HG02798 (cell line): Measurements from ENCODE around the gene MZF1.
"Not testable (repeated sequence)": the region's sequence is repeated elsewhere in the genome, so short reads cannot be mapped to it uniquely, and the experiment has no call there.

ENCODE experiments used
- ATAC-seq: cut with Tn5 transposase; IDR thresholded peaks from one replicate; pipeline ENCODE4 v1.9.1; 2021; ENCODE audit warnings: mild to moderate bottlenecking; ENCODE audit not compliant: unreplicated experiment, poor library complexity

MZF1 gene

GRCh38 chr19:58572818-58573657 is at the start of gene MZF1:
MZF1 (minus strand) TSS chr19:58573335; CDS start chr19:58571389, 1,946 bp downstream.
- ATAC-seq = peak; percentile 65

GRCh38 chr19:58607213-58607612 is 34.1 kb upstream of the MZF1 start:
- not testable (repeated sequence) for ATAC-seq

DNA sequence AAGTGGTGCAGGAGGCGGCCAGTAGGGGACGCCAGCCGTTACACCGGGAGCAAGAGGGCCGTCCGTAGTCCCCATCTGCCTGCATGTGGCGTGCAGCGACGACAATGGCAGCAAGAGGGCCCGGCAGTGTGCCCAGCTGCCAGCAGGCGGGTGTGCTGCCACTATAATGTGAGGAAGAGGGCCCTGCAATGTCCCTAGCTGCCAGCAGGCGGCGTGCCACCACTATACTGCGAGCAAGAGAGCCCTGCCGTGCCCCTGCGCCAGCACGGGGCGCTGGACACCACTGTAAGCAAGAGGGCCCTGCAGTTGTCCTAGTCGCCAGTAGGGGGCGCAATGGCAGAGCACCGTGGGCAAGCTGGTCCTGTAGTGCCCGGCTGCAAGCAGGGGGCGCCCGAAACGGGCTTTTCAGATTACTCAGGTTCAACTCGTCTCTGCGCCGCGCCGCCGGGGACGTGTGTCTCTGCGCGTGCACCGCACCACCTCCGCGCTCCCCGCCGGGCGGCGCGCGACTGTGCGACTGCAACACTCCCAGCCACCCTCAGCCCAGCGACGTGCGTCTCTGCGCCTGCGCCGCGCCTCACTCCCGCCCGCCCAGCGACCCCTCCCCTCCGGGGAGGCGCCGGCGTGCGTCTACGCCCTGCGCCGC is 33.2 kb upstream of the MZF1 start:
- not testable (repeated sequence) for ATAC-seq

- no peak for ATAC-seq
Observed at GRCh38 chr19:58586133-58586765, 13.1 kb upstream of the MZF1 start.

DNA sequence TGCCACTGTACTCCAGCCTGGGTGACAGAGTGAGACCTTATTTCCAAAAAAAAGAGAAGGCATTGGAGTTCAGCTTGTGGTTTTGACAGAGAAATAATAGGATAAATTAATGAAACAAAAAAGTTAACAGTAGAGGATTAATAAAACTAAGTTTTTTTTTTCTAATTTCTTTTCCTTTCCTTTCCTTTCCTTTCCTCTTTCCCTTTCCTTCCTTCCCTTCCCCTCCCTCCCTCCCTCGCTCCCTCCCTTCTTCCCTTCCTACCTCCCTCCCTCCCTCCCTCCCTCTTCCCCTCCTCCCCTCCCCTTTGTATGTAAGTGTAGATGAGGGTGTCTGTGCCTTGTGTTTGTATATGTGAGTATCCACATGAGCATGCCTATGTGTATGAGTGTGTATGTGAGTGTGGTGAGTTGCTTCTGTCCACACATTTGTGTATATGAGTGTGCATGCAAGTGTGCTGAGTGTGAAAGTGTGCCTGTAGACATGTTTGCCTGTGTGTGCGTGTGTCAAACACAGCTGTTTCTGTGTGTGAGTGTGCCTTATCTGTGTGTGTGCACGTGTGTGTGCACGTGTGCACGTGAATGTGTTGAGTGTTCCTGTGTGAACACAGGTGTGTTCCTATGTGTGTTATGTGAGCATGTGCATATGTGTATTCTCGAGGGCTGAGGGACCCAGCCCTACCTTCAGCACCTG is 12.5 kb upstream of the MZF1 start:
- ATAC-seq = no peak

DNA sequence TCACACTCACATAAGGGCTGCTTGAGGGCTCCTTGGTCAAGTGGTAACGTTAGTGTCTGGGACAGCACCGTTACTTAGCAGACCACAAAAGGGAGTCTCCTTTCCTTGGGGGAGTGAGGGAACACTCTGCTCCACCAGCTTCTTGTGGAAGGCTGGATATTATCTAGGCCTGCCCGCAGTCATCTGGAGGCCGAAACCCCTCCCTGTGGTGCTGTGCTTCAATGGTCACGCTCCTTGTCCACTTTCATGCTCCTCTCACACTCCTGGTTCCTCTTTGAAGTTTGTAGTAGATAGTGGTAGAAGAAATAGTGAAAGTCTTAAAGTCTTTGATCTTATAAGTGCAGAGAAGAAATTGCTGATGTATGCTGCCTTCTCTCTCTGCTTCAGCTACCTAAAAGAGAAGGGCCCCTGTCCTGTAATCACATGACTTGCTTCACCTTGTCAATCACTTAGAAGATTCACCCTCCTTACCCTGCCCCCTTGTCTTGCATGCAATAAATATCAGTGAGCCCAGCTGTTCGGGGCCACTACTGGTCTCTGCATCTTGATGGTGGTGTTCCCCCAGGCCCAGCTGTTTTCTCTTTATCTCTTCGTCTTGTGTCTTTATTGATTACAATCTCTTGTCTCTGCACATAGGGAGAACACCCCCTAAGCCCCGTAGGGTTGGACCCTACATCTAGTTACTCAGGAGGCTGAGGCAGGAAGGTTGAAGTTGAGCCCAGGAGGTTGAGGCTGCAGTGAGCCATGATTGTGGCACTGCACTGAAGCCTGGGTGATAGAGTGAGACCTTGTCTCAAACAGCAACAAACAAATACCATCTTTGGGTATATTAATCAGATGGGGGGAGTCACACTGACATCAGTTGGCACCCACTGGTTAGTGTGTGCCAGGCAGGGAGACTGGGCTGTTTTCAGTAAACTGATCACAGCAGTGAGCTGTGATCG is 11.6 kb upstream of the MZF1 start:
- ATAC-seq = no peak

- ATAC-seq = no peak
Observed at GRCh38 chr19:58582985-58583384, 9.8 kb upstream of the MZF1 start.

- ATAC-seq = peak; percentile 76
Observed at GRCh38 chr19:58581227-58582141, 8.3 kb upstream of the MZF1 start.

- no peak for ATAC-seq
Observed at GRCh38 chr19:58579473-58580142, 6.5 kb upstream of the MZF1 start.

DNA sequence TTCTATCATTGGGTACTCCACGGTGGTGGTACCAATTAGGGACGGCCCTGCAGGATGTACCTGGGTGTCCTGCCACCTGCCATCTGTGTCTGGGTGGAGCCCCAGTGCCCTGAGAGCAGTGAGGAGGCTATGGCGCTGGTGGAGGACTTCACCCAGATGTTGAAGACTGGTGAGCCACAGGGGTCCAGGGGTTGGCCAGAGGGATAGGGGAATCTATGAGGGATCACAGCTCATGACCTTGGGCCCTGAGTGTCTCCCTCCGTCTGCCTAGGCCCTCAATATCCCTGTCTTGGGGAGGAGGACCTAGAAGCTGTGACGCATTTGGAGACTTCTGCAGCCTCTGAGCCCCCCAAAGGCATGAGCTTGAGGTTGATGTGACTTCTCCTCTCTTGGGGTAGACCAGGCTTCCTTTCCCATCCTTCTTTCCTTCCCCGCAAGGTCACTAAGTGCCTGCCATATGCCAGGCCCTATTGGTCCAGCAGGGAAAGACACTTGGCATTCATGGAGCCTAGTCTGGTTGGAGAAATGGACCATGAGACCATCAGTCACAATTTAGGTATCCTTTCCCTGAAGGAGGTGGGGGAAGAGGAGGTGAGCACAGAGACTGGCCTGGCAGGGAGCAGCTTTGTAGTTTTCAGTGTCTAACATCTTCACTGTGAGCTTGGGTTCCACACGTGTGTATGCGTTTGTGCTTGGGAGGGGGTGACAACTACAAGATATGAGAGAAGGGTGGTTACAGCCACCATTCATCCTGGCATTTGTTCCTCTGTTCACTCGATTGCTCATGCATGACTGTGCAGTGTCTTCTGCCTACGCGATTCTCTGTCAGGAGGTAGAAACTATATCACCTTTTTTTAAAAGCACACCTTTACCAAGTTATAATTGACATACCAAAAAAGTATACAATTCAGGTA is 5.1 kb upstream of the MZF1 start:
- ATAC-seq = no peak

GRCh38 chr19:58577581-58577980 is 4.4 kb upstream of the MZF1 start:
- ATAC-seq = not testable (repeated sequence)

DNA sequence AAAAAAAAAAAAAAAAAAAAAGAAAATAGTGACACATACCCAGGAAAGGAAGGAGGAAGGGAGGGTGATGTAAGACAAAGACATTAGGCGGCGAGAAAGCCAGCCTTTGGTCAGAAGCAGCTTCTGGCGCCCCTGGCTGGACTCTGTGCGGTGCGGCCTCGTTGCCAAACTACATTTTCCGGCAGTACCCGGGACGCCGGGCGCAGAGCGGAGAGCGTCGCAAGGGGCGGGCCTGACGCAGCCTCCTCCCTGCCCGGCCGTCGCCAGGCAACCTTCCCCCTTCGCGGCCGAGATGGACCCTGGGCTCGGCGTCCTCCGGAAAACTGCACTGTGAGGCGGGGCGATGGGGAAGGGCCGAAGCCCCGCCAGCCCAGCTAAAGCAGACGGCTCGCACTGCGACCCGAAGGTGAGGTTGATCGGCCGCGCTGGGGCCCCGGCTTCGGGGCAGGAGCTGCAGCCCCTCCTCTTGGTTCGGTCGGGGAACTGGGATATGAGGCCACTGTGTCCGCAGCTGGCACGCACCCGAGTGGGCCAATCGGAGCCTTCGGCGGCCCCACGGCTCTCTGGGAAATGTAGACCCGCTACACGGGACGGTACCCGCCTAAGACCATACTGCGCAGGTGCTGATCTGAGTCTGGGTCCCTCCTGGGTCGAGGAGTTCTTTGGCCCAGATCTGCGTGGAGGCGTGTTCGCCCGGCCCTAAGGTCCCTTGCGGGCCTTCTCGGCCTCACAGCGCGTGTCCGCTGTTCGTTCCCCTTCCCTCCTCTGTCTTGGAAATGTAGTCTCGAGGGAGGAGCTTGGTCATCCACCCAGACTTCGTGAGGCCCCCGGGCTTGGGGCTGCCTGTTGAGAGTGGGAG is 2.3 kb upstream of the MZF1 start:
- peak; percentile 42 for ATAC-seq

DNA sequence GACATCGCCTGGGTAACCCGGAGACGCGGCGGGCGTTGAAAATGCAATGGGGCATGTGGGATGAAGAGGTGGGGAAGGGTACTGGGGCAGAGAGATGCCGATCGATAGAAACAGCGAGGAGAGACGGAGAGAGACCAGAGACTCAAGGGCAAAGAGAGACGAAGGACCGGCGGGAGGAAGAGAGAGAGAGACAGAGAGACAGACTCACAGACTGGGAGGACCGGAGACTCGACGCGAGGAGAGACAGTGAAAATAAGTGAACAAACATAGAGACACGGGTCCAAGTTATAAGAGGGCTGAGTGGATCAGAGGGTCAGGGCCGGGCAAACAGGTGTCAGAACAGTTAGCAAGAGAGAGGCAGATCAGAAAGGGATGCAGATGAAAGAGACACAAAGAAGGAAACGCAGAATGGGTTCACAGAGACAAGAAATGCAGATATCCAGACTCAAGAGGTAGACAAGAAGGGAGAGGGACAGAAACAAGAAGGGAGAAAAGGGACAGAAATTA is 576 bp upstream of the MZF1 start:
- no peak for ATAC-seq

DNA sequence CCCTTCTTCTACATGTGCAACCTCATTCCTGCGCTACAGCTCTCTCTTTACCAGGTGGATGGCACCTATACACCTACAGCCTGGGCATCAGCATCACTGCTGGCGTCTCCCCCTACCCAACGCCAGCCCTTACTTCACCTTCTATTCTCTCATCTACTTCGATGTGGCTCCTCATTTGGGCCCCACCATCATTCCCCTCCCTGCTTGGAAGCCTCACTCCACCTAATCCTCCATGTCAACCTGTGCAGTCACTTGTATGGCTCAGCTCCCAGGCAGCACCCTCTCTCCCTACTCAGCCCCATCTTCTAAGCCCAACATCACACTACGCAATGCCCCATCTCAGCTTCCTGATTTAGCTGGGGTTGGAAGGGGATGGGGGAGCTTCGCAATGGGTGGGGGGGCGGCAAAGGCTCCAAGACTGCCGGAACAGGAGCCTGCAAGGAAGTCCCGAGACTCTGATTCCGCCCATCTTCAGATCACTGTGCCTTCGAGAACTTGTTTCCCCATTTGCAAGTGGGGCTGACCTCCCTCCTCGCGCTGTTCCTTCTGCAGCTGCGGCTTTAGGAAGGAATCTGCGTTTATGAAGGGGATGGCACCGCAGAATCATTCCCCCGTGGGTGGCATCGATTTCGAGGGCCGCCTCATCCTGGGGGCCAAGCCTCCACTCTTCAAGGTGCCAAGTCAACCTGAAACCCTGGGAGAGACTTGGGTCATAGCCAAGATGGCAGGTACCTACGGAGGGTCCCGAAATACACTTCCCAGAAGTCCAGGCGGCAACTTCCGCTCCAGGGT is 913 bp downstream of the MZF1 start:
- no peak for ATAC-seq

- no peak for ATAC-seq
Observed at GRCh38 chr19:58571575-58571947, 1.6 kb downstream of the MZF1 start.
